22Rv1 (cell line): ENCODE data around the gene HS6ST2.
"Not testable (repeated sequence)": the region's sequence is repeated elsewhere in the genome, so short reads cannot be mapped to it uniquely, and the experiment has no call there.

ENCODE experiments used
- H3K27ac ChIP-seq: fragments of 450-650 bp; 2 replicates; pipeline ENCODE4 v1.5.1; 2017
- ZFX ChIP-seq: fragments of 450-650 bp; IDR thresholded peaks from 2 replicates; pipeline ENCODE4 v1.6.1; 2017; ENCODE audit warnings: antibody characterized with exemption, borderline replicate concordance
- TF ChIP-seq, protein P1 (sequence below): fragments of 450-650 bp; IDR thresholded peaks from 2 replicates; pipeline ENCODE4 v1.5.1; 2017; ENCODE audit warnings: mild to moderate bottlenecking

The HS6ST2 gene

DNA sequence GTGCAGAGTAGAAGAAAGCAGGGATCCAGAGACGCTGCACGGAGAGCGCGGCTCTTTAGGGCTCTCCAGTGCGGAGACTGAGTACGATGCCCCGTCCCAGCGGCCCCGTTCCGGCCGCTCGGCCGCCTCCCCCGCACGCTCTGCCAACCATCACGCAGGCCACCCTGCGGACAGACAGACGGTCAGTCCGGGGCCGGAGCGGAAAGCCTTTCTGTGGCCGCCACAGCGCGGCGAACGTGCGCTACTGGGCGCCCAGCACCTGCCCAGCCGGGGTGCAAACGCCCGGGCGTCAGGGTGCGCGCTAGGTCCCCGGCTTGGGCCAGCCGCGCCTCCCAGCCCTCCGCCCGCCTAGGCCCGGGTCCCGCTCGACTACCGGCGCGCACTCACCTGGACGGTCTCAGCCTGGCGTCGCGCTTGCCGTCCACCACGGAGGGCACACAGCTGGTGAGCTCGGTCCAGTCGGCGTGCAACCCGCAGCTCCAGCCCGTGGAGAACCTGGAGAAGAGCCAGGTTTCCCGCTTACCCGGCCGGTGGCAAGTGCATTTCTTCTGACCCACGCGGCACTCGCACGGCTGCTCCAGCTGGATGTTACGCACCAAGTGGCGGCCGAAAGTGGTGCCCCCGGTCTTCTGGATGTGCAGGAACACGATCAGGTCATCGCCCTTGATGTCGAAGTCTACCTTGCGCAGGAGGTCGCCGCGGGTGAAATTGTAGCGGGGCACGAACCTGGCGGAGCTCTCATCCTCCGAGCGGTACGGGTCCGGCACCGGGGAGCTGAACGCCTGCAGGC, 1.8 kb downstream of the HS6ST2 start:
- TF ChIP-seq, protein P1, sequence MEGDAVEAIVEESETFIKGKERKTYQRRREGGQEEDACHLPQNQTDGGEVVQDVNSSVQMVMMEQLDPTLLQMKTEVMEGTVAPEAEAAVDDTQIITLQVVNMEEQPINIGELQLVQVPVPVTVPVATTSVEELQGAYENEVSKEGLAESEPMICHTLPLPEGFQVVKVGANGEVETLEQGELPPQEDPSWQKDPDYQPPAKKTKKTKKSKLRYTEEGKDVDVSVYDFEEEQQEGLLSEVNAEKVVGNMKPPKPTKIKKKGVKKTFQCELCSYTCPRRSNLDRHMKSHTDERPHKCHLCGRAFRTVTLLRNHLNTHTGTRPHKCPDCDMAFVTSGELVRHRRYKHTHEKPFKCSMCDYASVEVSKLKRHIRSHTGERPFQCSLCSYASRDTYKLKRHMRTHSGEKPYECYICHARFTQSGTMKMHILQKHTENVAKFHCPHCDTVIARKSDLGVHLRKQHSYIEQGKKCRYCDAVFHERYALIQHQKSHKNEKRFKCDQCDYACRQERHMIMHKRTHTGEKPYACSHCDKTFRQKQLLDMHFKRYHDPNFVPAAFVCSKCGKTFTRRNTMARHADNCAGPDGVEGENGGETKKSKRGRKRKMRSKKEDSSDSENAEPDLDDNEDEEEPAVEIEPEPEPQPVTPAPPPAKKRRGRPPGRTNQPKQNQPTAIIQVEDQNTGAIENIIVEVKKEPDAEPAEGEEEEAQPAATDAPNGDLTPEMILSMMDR: no peak
- TF ChIP-seq ZFX: no peak
- H3K27ac ChIP-seq: no peak overlapping the region

DNA sequence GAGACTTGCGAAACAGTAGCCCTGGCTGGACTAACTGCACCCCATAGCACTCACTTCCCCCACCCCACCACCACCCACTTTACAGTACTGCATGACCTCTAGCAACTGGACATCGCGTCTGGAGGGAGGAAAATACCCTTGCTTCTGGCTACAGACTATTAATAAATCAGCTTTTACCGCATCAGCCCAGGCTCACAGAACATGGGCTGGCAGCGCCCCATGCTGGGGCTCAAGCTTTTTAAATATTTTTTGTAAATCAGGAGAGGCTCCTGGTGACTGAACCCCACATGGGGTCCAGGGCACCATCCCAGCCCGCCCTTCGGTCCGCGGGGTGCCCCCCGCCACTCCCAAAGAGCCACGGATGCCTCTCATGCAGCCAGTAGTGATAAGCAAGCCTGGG, 2.7 kb downstream of the HS6ST2 start:
- no peak overlapping the region for H3K27ac ChIP-seq
- no peak for TF ChIP-seq ZFX
- TF ChIP-seq, protein P1: no peak

DNA sequence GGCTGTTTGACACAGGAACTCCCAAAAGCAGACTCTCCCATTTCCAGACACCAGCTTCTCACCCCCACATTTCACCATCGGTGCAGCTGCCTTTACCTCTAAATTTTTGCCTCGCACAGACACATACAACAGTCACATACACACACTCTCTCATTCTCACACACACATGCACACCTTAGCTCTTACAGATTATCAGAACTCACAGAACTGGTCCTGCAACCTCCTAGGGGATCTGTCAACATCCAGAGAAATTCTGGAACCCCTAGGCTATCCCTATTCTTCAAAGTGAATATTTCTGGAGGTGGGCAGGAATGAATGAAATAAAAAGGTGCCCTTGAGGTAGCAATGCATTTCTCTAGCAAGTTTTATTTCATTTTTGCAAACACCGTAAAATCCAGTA, 4.1 kb downstream of the HS6ST2 start:
- TF ChIP-seq, protein P1: no peak
- no peak for TF ChIP-seq ZFX
- no peak overlapping the region for H3K27ac ChIP-seq

DNA sequence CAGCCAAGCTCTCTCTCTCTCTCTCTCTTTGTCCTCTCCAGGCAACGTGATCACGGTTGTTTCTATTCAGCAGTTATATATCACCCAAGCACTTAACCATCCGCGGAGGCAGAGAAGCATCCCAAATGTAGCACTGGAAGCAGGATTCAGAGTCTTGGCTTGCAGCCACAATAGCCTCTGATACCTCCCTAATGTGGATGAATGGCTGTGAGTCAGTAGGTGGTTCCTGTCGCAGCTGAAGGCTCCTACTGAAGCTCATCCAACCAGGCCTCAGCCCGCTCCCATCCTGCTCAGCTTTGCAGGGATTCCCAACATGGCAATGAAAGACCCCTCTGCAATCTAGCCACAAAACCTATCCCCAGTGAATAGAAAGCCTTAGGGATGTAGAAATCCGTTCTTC, 5.1 kb downstream of the HS6ST2 start:
- no peak for TF ChIP-seq ZFX
- TF ChIP-seq, protein P1: no peak
- no peak overlapping the region for H3K27ac ChIP-seq

DNA sequence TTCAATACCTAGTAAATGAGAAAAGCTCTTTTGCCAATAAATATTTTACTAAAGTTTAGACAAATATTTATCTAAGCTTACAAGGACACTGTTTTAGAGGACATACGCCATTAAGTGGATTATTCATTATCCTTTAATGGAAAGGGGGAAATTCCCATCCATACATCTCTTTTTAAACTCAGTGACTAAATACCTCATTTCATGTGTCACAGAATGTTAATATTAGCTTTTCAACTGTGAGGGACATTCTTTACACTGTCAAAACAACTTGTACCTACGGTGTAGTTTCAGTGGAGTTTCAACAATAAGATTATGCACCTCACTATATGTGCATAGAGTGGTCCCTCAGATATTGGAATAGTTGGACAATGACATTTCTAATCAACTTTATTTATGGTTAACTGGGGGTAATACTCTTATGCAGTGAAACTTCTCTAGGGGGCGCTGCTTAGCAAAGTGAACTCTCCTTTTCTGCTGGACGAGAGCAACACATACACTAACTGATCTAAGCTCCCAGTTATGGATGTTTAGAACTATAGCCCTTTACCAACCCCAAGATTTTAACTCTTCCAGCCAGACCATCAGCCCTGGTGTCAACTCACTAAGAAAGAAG, 9.7 kb downstream of the HS6ST2 start:
- H3K27ac ChIP-seq: no peak overlapping the region
- TF ChIP-seq, protein P1: peak; percentile 61
- no peak for TF ChIP-seq ZFX

DNA sequence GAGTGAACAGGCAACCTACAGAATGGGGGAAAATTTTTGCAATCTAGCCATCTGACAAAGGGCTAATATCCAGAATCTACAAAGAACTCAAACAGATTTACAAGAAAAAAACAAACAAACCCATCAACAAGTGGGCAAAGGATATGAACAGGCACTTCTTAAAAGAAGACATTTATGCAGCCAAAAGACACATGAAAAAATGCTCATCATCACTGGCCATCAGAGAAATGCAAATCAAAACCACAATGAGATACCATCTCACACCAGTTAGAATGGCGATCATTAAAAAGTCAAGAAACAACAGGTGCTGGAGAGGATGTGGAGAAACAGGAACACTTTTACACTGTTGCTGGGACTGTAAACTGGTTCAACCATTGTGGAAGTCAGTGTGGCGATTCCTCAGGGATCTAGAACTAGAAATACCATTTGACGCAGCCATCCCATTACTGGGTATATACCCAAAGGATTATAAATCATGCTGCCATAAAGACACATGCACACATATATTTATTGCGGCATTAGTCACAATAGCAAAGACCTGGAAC, 13.3 kb downstream of the HS6ST2 start:
- H3K27ac ChIP-seq: not testable (repeated sequence)

DNA sequence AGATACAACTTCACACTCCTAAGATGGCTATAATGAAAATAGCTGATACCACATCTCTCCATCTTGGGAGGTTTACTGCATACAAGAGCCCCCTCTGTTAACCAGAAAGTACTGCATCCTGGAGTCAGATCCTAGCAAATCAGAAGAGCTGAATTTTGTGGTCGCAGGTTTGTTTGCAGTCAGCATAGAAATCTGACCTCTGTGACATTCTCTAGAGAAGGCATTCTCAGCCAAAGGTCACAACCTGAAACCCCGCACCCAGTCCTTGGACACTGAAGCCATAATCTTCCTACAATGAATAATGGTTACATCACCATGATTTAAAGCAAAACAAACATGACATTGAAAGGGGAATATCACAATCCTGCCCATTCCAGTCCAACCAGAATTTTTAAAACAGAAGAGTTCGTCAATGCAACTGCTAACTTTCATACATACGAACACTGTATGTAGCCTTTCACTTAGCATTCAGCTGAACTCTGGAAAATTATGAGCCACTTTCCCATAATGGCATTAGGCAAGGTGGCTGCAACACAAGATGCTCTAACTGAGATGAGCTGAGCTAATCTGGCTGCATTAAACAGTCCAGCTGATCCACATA, 17.6 kb downstream of the HS6ST2 start:
- TF ChIP-seq, protein P1: 0 out of 2 replicates have a peak, but pooled peaks have one; percentile 7
- TF ChIP-seq ZFX: no peak
- H3K27ac ChIP-seq: no peak overlapping the region
